Naive thymus-derived CD4-positive, alpha-beta T cell (primary cell): ENCODE data around the gene B4GALNT4. TPM values are rescaled to one million over a fixed set of nuclear protein-coding genes. Genes with fewer than 3 reads are reported as not detected.

Experiments used
- ATAC-seq: fragments of 150-1000 bp; cut with Tn5 transposase; 2 replicates; pipeline ENCODE4 v1.10.0; 2021; ENCODE audit warnings: mild to moderate bottlenecking, moderate library complexity
- CTCF ChIA-PET: fragments of 350-600 bp; sonication (Branson Sonifier 250); formaldehyde crosslinking; loops from one replicate; lab custom pipeline; 2021; ENCODE audit warnings: antibody characterized with exemption; lab: Charles Lee
- POLR2A ChIA-PET: fragments of 350-600 bp; sonication (Branson Sonifier 250); formaldehyde crosslinking; loops from one replicate; lab custom pipeline; 2021; ENCODE audit warnings: antibody characterized with exemption, inconsistent platforms; lab: Charles Lee
- DNase-seq, 9 donors: peaks; one replicate each; pipeline versions ENCODE4 v3.0.0 to v3.0.0-alpha.2; 2020 to 2022; ENCODE audit warnings: mixed read lengths in 1 of 9
- H3K27ac ChIP-seq: one replicate; pipeline ENCODE4 v1.7.0; 2013; ENCODE audit warnings: mild to moderate bottlenecking, low read depth, low read length, moderate library complexity
- H3K27me3 ChIP-seq, 2 donors: one replicate each; pipeline ENCODE4 v1.7.0; 2013; ENCODE audit warnings: low read length in 2 of 2, mild to moderate bottlenecking in 2 of 2, moderate library complexity in 2 of 2; ENCODE audit not compliant: control insufficient read depth in 2 of 2, insufficient read depth in 2 of 2
- H3K36me3 ChIP-seq, 3 experiments: 1 replicate in 2 of 3; 2 replicates in 1 of 3; pipeline ENCODE4 v1.7.0; 2013; ENCODE audit warnings: low read length in 3 of 3, mild to moderate bottlenecking in 3 of 3, moderate library complexity in 1 of 3; ENCODE audit not compliant: insufficient read depth in 3 of 3, control insufficient read depth in 2 of 3
- H3K4me1 ChIP-seq, 2 donors: one replicate each; pipeline ENCODE4 v1.7.0; 2013; ENCODE audit warnings: low read length in 2 of 2, mild to moderate bottlenecking in 2 of 2, moderate library complexity in 1 of 2; ENCODE audit not compliant: control insufficient read depth in 2 of 2, insufficient read depth in 2 of 2
- H3K4me3 ChIP-seq: 2 replicates; pipeline ENCODE4 v1.7.0; 2013; ENCODE audit warnings: mild to moderate bottlenecking, low read length
- H3K9me3 ChIP-seq, 3 experiments: 1 replicate in 2 of 3; 2 replicates in 1 of 3; pipeline ENCODE4 v1.7.0; 2013; ENCODE audit warnings: low read length in 3 of 3; ENCODE audit not compliant: control insufficient read depth in 2 of 3
- H3K27ac Mint-ChIP-seq, 9 donors: one replicate each; pipeline ENCODE4 v1.8.0; 2020 to 2022; ENCODE audit warnings: mixed read lengths in 9 of 9, mild to moderate bottlenecking in 8 of 9, moderate library complexity in 5 of 9, inconsistent platforms in 2 of 9
- H3K27me3 Mint-ChIP-seq, 5 donors: one replicate each; pipeline ENCODE4 v1.8.0; 2021 to 2022; ENCODE audit warnings: mixed read lengths in 5 of 5, mild to moderate bottlenecking in 1 of 5
- H3K36me3 Mint-ChIP-seq, 5 donors: one replicate each; pipeline ENCODE4 v1.8.0; 2020 to 2022; ENCODE audit warnings: mixed read lengths in 5 of 5, mild to moderate bottlenecking in 3 of 5, inconsistent platforms in 1 of 5
- H3K4me1 Mint-ChIP-seq, 7 donors: one replicate each; pipeline ENCODE4 v1.8.0; 2020 to 2022; ENCODE audit warnings: mixed read lengths in 7 of 7, mild to moderate bottlenecking in 3 of 7, inconsistent platforms in 1 of 7
- H3K4me3 Mint-ChIP-seq, 10 donors: one replicate each; pipeline ENCODE4 v1.8.0; 2020 to 2022; ENCODE audit warnings: mild to moderate bottlenecking in 10 of 10, mixed read lengths in 10 of 10, moderate library complexity in 6 of 10, inconsistent platforms in 2 of 10
- H3K9me3 Mint-ChIP-seq, 11 donors: one replicate each; pipeline ENCODE4 v1.8.0; 2020 to 2022; ENCODE audit warnings: mixed read lengths in 11 of 11, mild to moderate bottlenecking in 4 of 11, inconsistent platforms in 1 of 11, moderate library complexity in 1 of 11
- intact Hi-C, 2 donors: fragments of 100-400 bp; cut with micrococcal nuclease; formaldehyde crosslinking; loops; one replicate each; pipeline ENCODE4 v1.15.1; 2023
- polyA plus RNA-seq, 2 donors: library from polyadenylated mRNA; unstranded; fragments of 300-500 nt; fragmentation: Illumina TruSeq; gene quantifications; one replicate each; pipeline ENCODE4 v1.2.3, GENCODE V29; 2021
- total RNA-seq, 6 experiments: library from RNA in 5 of 6; stranded (reverse) in 5 of 6; gene quantifications; 1 replicate in 5 of 6; 2 replicates in 1 of 6; pipeline ENCODE4 v1.2.3 and lab custom pipeline; 2021 to 2026

Gene B4GALNT4
- total and polyA plus RNA-seq, 7 experiments from 2014 or later: 0.14 to 11.8 (median 2.6) TPM; not detected in 1

DNA sequence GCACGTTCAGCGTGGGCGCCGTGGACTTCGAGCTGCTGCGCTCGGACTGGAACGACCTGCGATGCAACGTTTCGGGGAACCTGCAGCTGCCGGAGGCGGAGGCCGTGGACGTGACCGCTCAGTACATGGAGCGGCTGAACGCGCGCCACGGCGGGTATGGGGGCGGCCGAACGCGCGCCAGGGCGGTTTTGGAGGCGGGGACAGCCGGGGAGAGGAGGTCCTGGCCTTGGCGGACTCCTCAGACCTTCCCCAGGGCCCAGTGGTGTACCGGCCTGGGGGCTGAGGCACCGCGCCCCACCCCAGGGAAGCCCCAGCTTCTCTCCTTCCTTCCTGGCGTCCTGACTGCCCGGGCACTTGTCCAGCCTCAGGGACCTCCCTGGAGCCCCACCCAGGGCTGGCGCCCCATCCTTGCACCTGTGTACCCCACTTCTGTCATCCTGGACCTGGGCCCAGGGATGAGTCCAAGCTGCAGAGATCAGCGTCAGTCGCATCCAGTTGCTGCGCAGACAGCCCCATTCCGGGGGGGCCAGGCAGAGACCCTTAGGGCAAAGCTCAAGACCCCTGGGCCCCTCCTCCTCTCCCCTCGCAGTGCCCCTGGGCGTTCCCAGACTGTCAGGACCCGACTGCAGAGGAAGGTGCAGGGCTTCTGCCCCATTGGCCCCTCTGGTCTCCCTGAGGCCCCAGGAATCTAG, 8.0 kb downstream of the B4GALNT4 start:
- DNase-seq: no peak

GRCh38 chr11:377883-378500, 8.7 kb downstream of the B4GALNT4 start:
- ATAC-seq: no peak
- H3K36me3 Mint-ChIP-seq: peaks cover 0 to 5% (median 0%) of the 10 kb centered on the region in 5 donors
- peaks cover 0 to 10% (median 5%) of the 10 kb centered on the region in 5 donors for H3K27me3 Mint-ChIP-seq
- DNase-seq: no peak
- H3K9me3 Mint-ChIP-seq: peaks cover 0 to 6% (median 0%) of the 10 kb centered on the region in 11 donors
- Histone ChIP-seq H3K27me3 (no peaks in the 10 kb centered on the region), H3K36me3 (no peaks in the 10 kb centered on the region), H3K4me1 (no peaks in the 10 kb centered on the region), H3K4me3 (no peak overlapping the region), H3K9me3 (no peaks in the 10 kb centered on the region), H3K27ac (no peak overlapping the region)
- peak overlapping the region in 2 of 9 donors; percentile 40 to 72 for H3K27ac Mint-ChIP-seq
- peaks cover 0 to 8% (median 4%) of the 10 kb centered on the region in 7 donors for H3K4me1 Mint-ChIP-seq
- intact Hi-C loops: no loop called here
- POLR2A ChIA-PET: no interaction called here
- CTCF ChIA-PET: no interaction called here
- H3K4me3 Mint-ChIP-seq: peak overlapping the region in 1 of 10 donors; percentile 24

More for the DNA sequence above, 8.0 kb downstream of the B4GALNT4 start:
- POLR2A ChIA-PET: no interaction called here
- Histone ChIP-seq H3K4me3 (no peak overlapping the region), H3K9me3 (no peaks in the 10 kb centered on the region), H3K36me3 (no peaks in the 10 kb centered on the region), H3K4me1 (no peaks in the 10 kb centered on the region), H3K27ac (no peak overlapping the region), H3K27me3 (no peaks in the 10 kb centered on the region)
- ATAC-seq: no peak
- H3K36me3 Mint-ChIP-seq: peaks cover 0 to 5% (median 0%) of the 10 kb centered on the region in 5 donors
- intact Hi-C loops: no loop called here
- H3K4me3 Mint-ChIP-seq: no peak overlapping the region
- H3K27me3 Mint-ChIP-seq: peaks cover 0 to 10% (median 4%) of the 10 kb centered on the region in 5 donors
- peaks cover 0 to 9% (median 4%) of the 10 kb centered on the region in 7 donors for H3K4me1 Mint-ChIP-seq
- CTCF ChIA-PET: no interaction called here
- no peak overlapping the region for H3K27ac Mint-ChIP-seq
- peaks cover 0 to 6% (median 0%) of the 10 kb centered on the region in 11 donors for H3K9me3 Mint-ChIP-seq

GRCh38 chr11:379205-380094, 10.2 kb downstream of the B4GALNT4 start:
- H3K27me3 ChIP-seq: no peaks in the 10 kb centered on the region
- ChIA-PET POLR2A (no interaction called here), CTCF (no interaction called here)
- no peaks in the 10 kb centered on the region for H3K36me3 ChIP-seq
- intact Hi-C loops: no loop called here
- H3K4me1 ChIP-seq: no peaks in the 10 kb centered on the region
- no peaks in the 10 kb centered on the region for H3K9me3 ChIP-seq
- DNase-seq: no peak
- Mint-ChIP-seq H3K4me3 (no peak overlapping the region), H3K27ac (no peak overlapping the region), H3K27me3 (peaks cover 0 to 10% (median 5%) of the 10 kb centered on the region in 5 donors), H3K9me3 (no peaks in the 10 kb centered on the region), H3K36me3 (no peaks in the 10 kb centered on the region), H3K4me1 (peaks cover 0 to 8% (median 4%) of the 10 kb centered on the region in 7 donors)
- H3K4me3 ChIP-seq: no peak overlapping the region
- ATAC-seq: no peak
- H3K27ac ChIP-seq: no peak overlapping the region

- ChIA-PET CTCF (no interaction called here), POLR2A (no interaction called here)
- Mint-ChIP-seq H3K4me1 (peaks cover 0 to 8% (median 4%) of the 10 kb centered on the region in 7 donors), H3K27me3 (peaks cover 0 to 10% (median 5%) of the 10 kb centered on the region in 5 donors), H3K27ac (no peak overlapping the region), H3K36me3 (no peaks in the 10 kb centered on the region), H3K9me3 (no peaks in the 10 kb centered on the region), H3K4me3 (no peak overlapping the region)
- H3K27ac ChIP-seq: no peak overlapping the region
- no peaks in the 10 kb centered on the region for H3K27me3 ChIP-seq
- DNase-seq: no peak
- no peak for ATAC-seq
- H3K4me3 ChIP-seq: no peak overlapping the region
- no peaks in the 10 kb centered on the region for H3K36me3 ChIP-seq
- intact Hi-C loops: no loop called here
- H3K9me3 ChIP-seq: no peaks in the 10 kb centered on the region
- no peaks in the 10 kb centered on the region for H3K4me1 ChIP-seq
Measured at GRCh38 chr11:380095-380480, 10.8 kb downstream of the B4GALNT4 start.

DNA sequence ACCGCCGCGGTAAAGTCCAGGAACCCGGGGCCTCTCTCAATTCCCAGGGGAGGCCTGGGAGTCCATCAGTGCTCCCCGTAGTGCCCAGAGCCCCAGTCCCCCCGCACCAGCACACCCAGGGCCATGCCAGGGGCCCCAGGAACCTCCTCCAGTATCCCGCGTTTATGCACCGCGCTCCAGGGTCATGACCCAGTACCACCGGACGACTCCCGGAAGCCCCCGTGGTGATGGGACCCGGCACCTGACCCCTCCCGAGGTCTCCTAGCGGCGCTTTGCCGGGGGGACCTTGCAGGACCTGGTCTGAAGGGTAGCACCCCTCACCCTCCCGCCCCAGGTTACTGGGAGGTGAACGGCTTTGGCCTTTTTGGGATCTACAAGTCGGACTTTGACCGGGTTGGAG, 11.2 kb downstream of the B4GALNT4 start:
- no peaks in the 10 kb centered on the region for H3K4me1 ChIP-seq
- Mint-ChIP-seq H3K36me3 (no peaks in the 10 kb centered on the region), H3K9me3 (no peaks in the 10 kb centered on the region), H3K4me3 (no peak overlapping the region), H3K27me3 (peaks cover 0 to 10% (median 5%) of the 10 kb centered on the region in 5 donors), H3K4me1 (peaks cover 0 to 8% (median 4%) of the 10 kb centered on the region in 7 donors), H3K27ac (no peak overlapping the region)
- H3K9me3 ChIP-seq: no peaks in the 10 kb centered on the region
- intact Hi-C loops: no loop called here
- DNase-seq: no peak
- no peaks in the 10 kb centered on the region for H3K36me3 ChIP-seq
- CTCF ChIA-PET: no interaction called here
- no peak overlapping the region for H3K4me3 ChIP-seq
- POLR2A ChIA-PET: no interaction called here
- ATAC-seq: no peak
- no peaks in the 10 kb centered on the region for H3K27me3 ChIP-seq
- H3K27ac ChIP-seq: no peak overlapping the region

DNA sequence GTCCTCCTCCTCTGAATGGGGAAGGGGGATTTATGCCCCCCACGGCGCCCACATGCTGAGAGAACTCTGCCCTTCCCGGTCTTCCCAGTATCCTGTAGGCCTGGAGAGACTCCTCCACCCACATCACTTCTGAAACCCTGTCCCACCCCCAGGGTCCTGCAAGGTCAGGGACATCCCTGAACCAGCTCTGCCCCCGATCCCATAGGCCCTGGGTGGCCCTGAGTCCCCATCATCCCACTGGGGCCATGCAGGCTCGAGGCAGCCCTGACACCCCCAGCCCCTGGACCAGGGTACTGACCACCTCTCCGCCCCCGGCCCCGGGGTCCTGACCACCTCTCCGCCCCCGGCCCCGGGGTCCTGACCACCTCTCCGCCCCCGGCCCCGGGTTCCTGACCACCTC, 11.7 kb downstream of the B4GALNT4 start:
- ATAC-seq: no peak
- Histone ChIP-seq H3K4me1 (no peaks in the 10 kb centered on the region), H3K27me3 (no peaks in the 10 kb centered on the region), H3K36me3 (no peaks in the 10 kb centered on the region), H3K27ac (no peak overlapping the region), H3K9me3 (peaks cover 0 to 4% (median 0%) of the 10 kb centered on the region in 3 experiments), H3K4me3 (no peak overlapping the region)
- CTCF ChIA-PET: no interaction called here
- Mint-ChIP-seq H3K27me3 (peaks cover 0 to 10% (median 5%) of the 10 kb centered on the region in 5 donors), H3K9me3 (no peaks in the 10 kb centered on the region), H3K27ac (no peak overlapping the region), H3K4me1 (peaks cover 0 to 8% (median 4%) of the 10 kb centered on the region in 7 donors), H3K36me3 (no peaks in the 10 kb centered on the region), H3K4me3 (no peak overlapping the region)
- intact Hi-C loops: no loop called here
- POLR2A ChIA-PET: no interaction called here
- no peak for DNase-seq
